SJSA1 (cell line): ENCODE measurements around the gene ASCL2. TPM values are rescaled to one million over a fixed set of nuclear protein-coding genes. Genes with fewer than 3 reads are reported as not detected.
"Not testable (repeated sequence)": the region's sequence is repeated elsewhere in the genome, so short reads cannot be mapped to it uniquely, and the experiment has no call there.

Source experiments
- DNase-seq, 2 experiments: peaks; one replicate each; pipeline ENCODE4 v3.0.0-alpha.2; 2015 to 2020; ENCODE audit warnings: low spot score in 2 of 2, low read depth in 1 of 2
- H3K27ac ChIP-seq: fragments of 250-450 bp; sonication (Bioruptor Pico); 2 replicates; pipeline ENCODE4 v1.5.1; 2020; ENCODE audit warnings: mild to moderate bottlenecking, moderate library complexity
- H3K27me3 ChIP-seq: fragments of 250-450 bp; sonication (Bioruptor Pico); replicated peaks from 2 replicates; pipeline ENCODE4 v1.5.1; 2020; ENCODE audit warnings: mild to moderate bottlenecking, moderate library complexity
- H3K36me3 ChIP-seq: fragments of 250-450 bp; sonication (Bioruptor Pico); 2 replicates; pipeline ENCODE4 v1.5.1; 2020; ENCODE audit warnings: mild to moderate bottlenecking
- H3K4me1 ChIP-seq: fragments of 250-450 bp; sonication (Bioruptor Pico); replicated peaks from 2 replicates; pipeline ENCODE4 v1.6.1; 2021; ENCODE audit warnings: mild to moderate bottlenecking
- H3K4me3 ChIP-seq: fragments of 250-450 bp; sonication (Bioruptor Pico); 2 replicates; pipeline ENCODE4 v1.5.1; 2020; ENCODE audit warnings: mild to moderate bottlenecking
- H3K9me3 ChIP-seq: fragments of 250-450 bp; sonication (Bioruptor Pico); replicated peaks from 2 replicates; pipeline ENCODE4 v1.5.1; 2020; ENCODE audit warnings: mild to moderate bottlenecking
- total RNA-seq: library from RNA; depleted of rRNA; stranded (reverse); fragments of >200 nt; shearing (Covaris generic); gene quantifications from 2 replicates; pipeline ENCODE4 v1.2.3, GENCODE V29; 2014

Gene ASCL2
- total RNA-seq, 1 experiment from 2014 or later: not detected

DNA sequence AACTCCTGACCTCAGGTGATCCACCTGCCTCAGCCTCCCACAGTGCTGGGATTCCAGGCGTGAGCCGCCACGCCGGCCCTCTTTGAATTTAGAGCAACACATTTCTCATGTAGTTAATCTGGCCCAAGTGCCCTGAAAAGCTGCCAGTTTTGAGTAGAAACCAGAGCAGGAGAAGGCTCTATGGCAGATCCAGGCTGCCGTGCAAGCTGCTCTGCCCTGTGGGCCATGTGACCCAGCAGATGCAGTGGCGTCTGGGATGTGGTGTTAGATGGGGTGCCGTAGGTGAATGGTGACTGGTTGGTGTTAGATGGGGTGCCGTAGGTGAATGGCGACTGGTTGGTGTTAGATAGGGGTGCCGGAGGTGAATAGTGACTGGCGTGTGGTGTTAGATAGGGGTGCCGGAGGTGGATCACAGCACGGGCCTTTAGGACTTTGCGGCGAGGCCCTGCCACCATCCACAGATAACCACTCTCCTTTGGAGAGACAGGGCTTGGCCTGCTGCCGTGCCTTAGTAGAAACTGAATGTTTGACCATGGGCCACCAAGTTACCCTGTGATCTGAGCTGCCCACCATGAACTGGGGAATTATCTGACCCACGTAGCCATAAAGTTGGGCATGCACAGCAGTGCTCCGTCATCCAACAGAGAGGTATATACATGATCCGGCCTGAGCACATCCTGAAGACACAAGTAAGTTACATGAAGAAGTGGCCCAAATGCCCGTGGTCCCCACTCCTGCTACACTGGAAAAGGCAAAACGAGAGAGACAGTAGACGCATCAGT lies 32.7 kb downstream of the ASCL2 start:
- no peaks in the 10 kb centered on the region for H3K4me1 ChIP-seq
- H3K4me3 ChIP-seq: no peak overlapping the region
- H3K27me3 ChIP-seq: peaks cover under 1% of the 10 kb centered on the region; the same call in 1 of the 2 replicates
- H3K9me3 ChIP-seq: no peaks in the 10 kb centered on the region
- DNase-seq: no peak
- H3K36me3 ChIP-seq: no peaks in the 10 kb centered on the region
- H3K27ac ChIP-seq: no peak overlapping the region

GRCh38 chr11:2236381-2237134 lies 33.8 kb downstream of the ASCL2 start:
- not testable (repeated sequence) for H3K36me3 ChIP-seq, H3K4me3 ChIP-seq, H3K27ac ChIP-seq, H3K27me3 ChIP-seq, DNase-seq, H3K4me1 ChIP-seq, H3K9me3 ChIP-seq

- DNase-seq: no peak
- no peak overlapping the region for H3K4me3 ChIP-seq
- H3K36me3 ChIP-seq: no peaks in the 10 kb centered on the region
- H3K4me1 ChIP-seq: no peaks in the 10 kb centered on the region
- H3K27ac ChIP-seq: no peak overlapping the region
- no peaks in the 10 kb centered on the region for H3K9me3 ChIP-seq
- no peaks in the 10 kb centered on the region; the same call in 1 of the 2 replicates for H3K27me3 ChIP-seq
Observed at GRCh38 chr11:2235588-2236326, 34.6 kb downstream of the ASCL2 start.

- no peak overlapping the region for H3K4me3 ChIP-seq
- H3K27ac ChIP-seq: no peak overlapping the region
- no peaks in the 10 kb centered on the region for H3K36me3 ChIP-seq
- H3K4me1 ChIP-seq: no peaks in the 10 kb centered on the region
- H3K9me3 ChIP-seq: 0 out of 2 replicates have a peak, but pooled peaks cover 3% of the 10 kb centered on the region
- peaks cover 2% of the 10 kb centered on the region; the same call in 1 of the 2 replicates for H3K27me3 ChIP-seq
- no peak for DNase-seq
Observed at GRCh38 chr11:2234963-2235362, 35.4 kb downstream of the ASCL2 start.

DNA sequence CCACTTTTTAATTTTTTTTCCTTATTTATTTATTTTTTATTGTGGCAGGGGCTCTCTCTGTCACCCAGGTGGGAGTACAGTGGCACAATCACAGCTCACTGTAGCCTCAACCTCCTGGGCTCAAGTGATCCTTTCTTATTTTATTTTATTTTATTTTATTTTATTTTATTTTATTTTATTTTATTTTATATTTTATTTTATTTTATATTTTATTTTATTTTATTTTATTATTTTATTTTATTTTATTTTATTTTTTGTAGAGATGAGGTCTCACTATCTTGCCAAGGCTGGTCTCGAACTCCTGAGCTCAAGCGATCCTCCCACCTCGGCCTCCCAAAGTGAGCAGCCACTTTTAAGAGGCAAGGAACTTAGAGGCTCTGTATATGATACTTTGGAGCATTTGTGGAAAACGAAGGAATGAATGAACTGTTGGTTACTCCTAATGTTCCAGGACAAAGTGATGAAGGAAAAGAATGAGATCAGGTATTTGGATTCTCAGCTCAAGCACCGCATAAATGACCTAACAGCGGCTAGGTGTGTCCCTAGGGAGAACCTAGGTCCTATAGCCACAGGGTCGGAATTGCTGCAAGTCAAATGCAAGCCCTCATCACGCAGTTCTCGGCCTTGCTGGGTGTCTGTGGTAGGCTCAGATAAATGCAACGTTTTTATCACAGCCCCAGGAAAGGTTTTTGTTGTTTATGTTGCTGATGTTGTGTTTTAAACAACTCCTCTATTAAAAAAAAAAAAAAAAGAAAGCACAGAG lies 36.5 kb downstream of the ASCL2 start:
- Histone ChIP-seq H3K27ac (no peak overlapping the region), H3K4me3 (no peak overlapping the region), H3K4me1 (no peaks in the 10 kb centered on the region), H3K36me3 (no peaks in the 10 kb centered on the region), H3K9me3 (0 out of 2 replicates have a peak, but pooled peaks cover 3% of the 10 kb centered on the region), H3K27me3 (peaks cover 2% of the 10 kb centered on the region; the same call in 1 of the 2 replicates)
- no peak for DNase-seq

DNA sequence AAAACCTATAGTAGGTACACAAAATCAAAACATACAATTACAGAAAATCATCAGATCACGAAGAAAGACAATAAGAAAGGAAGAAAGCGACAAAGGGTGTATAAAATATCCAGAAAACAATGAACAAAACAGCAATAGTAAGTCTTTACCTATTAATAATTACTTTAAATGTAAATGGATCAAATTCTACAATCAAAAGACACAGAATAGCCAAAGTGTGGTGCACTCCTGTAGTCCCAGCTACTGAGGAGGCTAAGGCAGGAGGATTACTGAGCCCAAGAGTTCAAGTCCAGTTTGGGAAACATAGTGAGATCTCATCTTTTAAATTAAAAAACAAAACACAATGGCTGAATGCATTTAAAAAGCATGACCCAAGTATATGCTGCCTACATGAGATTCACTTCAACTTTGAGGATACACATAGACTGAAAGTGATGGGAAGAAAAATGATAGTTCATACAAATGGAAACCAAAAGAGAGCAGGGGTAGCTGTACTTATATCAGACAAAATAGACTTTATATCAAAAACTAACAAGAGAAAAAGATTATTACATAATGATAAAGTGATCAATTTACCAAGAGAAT lies 40.6 kb downstream of the ASCL2 start:
- no peak for DNase-seq
- Histone ChIP-seq H3K4me1 (no peaks in the 10 kb centered on the region), H3K27me3 (peaks cover 2% of the 10 kb centered on the region; the same call in 1 of the 2 replicates), H3K4me3 (no peak overlapping the region), H3K9me3 (0 out of 2 replicates have a peak, but pooled peaks cover 3% of the 10 kb centered on the region), H3K36me3 (no peaks in the 10 kb centered on the region), H3K27ac (no peak overlapping the region)

DNA sequence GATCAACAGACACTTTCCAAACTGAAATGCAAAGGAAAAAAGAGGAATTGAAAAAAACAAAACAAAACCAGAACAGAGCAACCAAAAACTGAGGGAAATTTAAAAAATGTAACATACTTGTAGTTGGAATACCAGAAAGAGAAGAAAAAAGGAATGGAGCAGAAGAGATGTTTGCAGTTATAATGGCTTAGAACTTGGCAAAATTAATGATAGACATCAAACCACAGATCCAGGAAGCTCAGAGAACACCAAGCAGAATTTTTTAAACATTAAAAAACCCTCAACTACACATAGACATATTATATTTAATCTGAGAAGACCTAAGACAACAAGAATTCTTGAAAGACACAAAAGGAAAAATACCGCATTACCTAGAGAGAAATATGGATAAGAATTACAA lies 46.1 kb downstream of the ASCL2 start:
- Histone ChIP-seq H3K36me3 (no peaks in the 10 kb centered on the region), H3K27me3 (peaks cover 4% of the 10 kb centered on the region), H3K4me1 (no peaks in the 10 kb centered on the region), H3K4me3 (no peak overlapping the region), H3K9me3 (no peaks in the 10 kb centered on the region; the same call in 1 of the 2 replicates), H3K27ac (no peak overlapping the region)
- DNase-seq: no peak

GRCh38 chr11:2223153-2223794 lies 47.1 kb downstream of the ASCL2 start:
- peaks cover 4% of the 10 kb centered on the region for H3K27me3 ChIP-seq

DNA sequence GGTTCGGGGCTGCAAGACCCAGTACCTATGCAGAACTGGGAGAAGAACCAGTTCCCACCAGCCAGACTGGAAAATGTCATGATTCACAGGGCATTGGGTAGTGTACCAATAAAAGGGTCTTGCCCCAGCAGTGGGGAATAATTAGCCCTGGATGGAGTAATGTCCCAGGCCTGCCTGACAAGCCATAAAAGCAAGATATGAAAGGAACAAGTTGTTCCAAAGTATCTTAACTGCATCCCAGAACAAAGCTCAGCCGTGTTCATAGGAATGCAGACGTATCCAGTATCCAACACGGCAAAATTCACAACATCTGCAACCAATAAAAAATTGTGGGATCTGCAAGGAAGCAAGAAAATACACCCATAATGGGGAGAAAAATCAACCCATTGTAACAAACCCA lies 47.9 kb downstream of the ASCL2 start:
- no peak for DNase-seq

More at GRCh38 chr11:2223153-2223794, 47.1 kb downstream of the ASCL2 start:
- no peaks in the 10 kb centered on the region for H3K4me1 ChIP-seq
- H3K4me3 ChIP-seq: no peak overlapping the region
- H3K9me3 ChIP-seq: no peaks in the 10 kb centered on the region; the same call in 1 of the 2 replicates
- H3K36me3 ChIP-seq: no peaks in the 10 kb centered on the region
- no peak for DNase-seq
- H3K27ac ChIP-seq: no peak overlapping the region

DNA sequence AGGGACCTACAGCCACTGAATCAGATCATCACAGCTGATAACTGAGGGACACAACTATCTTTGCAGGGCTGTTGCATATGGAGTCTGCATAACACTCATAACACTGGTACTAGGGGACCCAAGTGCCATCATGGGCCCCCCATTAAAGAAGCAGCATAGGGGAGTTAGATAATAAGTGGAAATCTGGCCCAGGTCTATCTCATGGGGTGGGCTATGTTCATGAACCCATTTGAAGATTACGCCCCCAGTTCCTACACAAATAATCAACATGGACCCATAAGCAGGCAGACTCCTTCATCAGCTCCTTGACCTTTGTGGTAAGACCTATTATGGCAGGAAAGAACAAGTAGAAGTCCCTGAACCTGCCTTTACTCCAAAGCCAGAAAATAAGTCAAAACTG lies 48.8 kb downstream of the ASCL2 start:
- H3K4me1 ChIP-seq: no peaks in the 10 kb centered on the region
- no peaks in the 10 kb centered on the region for H3K36me3 ChIP-seq
- peaks cover 4% of the 10 kb centered on the region for H3K27me3 ChIP-seq
- H3K4me3 ChIP-seq: no peak overlapping the region
- H3K27ac ChIP-seq: no peak overlapping the region
- H3K9me3 ChIP-seq: no peaks in the 10 kb centered on the region; the same call in 1 of the 2 replicates
- no peak for DNase-seq

More for the DNA sequence above, 47.9 kb downstream of the ASCL2 start:
- H3K9me3 ChIP-seq: no peaks in the 10 kb centered on the region; the same call in 1 of the 2 replicates
- H3K36me3 ChIP-seq: no peaks in the 10 kb centered on the region
- H3K4me1 ChIP-seq: no peaks in the 10 kb centered on the region
- no peak overlapping the region for H3K4me3 ChIP-seq
- H3K27me3 ChIP-seq: peaks cover 4% of the 10 kb centered on the region
- no peak overlapping the region for H3K27ac ChIP-seq

- Histone ChIP-seq H3K4me1 (no peaks in the 10 kb centered on the region), H3K4me3 (no peak overlapping the region), H3K36me3 (no peaks in the 10 kb centered on the region), H3K9me3 (no peaks in the 10 kb centered on the region; the same call in 1 of the 2 replicates), H3K27me3 (peaks cover 4% of the 10 kb centered on the region), H3K27ac (no peak overlapping the region)
- DNase-seq: no peak
Observed at GRCh38 chr11:2221024-2221423, 49.4 kb downstream of the ASCL2 start.

- Histone ChIP-seq H3K4me1 (no peaks in the 10 kb centered on the region), H3K4me3 (no peak overlapping the region), H3K27ac (no peak overlapping the region), H3K9me3 (no peaks in the 10 kb centered on the region; the same call in 1 of the 2 replicates), H3K27me3 (peaks cover 4% of the 10 kb centered on the region), H3K36me3 (no peaks in the 10 kb centered on the region)
- DNase-seq: no peak
Observed at GRCh38 chr11:2220173-2220771, 50.1 kb downstream of the ASCL2 start.
